GM18526 (cell line): ENCODE measurements around the gene NKX2-1.

Experiments used
- POLR2A ChIP-seq: IDR thresholded peaks from 3 replicates; pipeline ENCODE4 v1.6.1; 2011; ENCODE audit not compliant: insufficient read length; ENCODE audit errors: extremely low read depth

Gene NKX2-1

DNA sequence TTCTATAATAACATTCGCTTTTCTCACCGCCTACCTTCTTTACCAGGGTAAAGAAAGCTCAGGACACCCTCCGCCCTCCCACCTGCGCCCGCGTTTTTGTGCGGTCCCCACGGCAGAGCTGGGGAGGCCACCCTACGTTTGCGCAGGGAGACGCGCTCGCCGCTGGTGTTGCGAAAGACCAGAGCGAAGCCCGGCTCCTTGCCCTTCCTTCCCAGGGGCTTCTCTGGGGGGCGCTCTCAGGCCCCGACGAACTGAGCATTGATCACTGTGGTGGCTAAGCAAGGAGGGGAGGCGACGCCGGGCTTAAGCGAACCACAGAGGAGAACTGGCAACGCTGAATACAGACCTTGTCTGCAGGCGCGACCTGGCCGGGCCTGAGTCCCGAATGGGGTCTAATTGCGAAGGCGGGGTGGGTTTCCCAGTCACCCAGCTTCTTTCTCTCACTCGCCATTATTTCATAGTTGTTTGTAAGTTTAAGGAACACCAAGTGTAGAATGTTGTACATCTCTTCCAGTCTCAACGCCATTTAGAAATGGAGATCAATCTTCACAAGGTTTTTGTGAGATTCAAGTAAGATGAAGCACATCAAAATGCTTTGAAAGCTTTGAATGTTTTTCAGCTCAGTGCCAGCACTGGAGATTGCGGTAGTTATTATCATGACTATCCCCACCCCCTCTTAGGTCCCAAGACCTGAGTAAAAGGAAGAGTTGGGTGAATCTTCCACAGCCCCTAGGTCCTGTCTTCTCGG, 1.7 kb upstream of the NKX2-1 start:
- no peak for TF ChIP-seq POLR2A

DNA sequence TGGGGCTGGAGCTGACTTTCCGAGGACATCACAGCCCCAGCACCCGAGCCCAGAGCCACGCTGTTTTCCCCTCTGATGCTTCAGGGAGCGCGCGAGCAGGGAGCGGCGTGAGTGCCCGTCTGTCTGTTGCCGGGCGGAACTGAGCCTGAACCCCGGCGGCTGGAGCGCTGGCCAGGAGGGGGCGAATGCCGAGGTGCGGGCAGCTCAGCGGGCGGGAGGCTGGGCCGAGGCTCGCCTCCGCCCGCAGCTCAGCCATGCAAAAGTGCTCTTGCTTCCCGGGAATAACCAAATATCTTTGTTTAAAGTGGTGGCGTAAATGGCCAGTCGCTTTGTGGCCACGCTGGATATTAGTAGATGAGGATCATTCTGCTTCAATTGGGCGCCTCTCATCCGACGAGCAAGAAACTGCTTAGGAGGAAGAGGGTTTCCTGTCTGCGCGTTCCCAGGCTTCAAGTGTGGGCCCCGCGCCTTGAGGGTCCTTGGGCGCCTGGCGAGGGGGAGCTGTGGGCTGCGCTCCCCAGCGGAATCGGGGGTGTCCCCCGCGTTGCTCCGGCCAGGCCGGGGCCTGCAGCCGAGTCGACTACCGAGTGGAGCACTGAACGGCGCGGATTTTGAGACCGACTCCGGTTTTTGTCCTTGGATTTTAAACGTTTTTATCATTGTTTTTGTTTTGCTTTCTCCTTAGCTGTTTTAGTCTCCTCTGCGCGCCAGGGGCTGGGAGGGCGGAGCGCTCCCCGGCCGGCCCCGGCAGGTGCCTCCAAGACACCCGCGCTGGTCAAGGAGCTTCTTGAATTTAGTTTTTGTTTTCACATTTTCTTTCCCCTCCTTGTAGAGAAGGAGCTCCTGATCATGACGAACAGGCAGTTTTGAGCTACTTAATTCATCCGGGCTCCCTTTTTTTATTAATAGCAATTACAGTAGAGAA, 831 bp upstream of the NKX2-1 start:
- TF ChIP-seq POLR2A, result no peak

DNA sequence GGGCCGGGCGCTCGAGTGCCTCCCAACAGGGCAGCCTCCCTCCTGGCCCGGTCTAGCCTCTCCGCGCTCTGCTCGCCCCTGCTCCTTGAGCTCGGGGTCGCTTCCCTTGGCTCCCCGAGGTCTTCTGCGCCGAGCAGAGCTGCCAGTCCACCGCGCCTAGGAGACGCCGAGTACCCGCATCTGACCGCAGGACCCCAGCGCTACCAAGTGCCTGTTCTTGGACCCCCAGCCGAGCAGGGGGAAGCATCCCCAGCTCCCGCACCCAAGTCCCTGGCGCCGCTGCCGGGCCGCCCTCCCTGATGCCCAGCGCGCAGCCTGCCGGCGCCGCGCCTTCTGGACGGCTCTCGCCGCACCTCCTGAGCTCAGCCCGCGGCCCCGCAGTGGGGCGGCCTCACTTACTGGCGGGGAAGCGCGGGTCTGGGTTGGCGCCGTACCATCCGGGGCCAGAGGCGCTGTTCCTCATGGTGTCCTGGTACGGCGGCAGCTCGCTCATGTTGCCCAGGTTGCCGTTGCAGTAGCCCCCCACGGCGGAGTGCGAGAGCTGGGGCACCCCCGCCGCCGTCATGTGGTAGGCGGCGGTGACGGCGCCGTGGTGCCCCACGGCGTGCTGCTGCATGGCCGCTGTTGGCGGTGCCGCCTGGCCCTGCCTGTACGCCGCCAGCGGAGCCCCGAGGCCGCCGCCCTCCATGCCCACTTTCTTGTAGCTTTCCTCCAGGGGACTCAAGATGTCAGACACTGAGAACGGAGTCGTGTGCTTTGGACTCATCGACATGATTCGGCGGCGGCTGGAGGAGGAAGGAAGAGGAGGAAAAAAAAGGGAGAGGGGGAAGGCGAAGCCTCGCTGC, 1.2 kb downstream of the NKX2-1 start:
- TF ChIP-seq POLR2A, result no peak

DNA sequence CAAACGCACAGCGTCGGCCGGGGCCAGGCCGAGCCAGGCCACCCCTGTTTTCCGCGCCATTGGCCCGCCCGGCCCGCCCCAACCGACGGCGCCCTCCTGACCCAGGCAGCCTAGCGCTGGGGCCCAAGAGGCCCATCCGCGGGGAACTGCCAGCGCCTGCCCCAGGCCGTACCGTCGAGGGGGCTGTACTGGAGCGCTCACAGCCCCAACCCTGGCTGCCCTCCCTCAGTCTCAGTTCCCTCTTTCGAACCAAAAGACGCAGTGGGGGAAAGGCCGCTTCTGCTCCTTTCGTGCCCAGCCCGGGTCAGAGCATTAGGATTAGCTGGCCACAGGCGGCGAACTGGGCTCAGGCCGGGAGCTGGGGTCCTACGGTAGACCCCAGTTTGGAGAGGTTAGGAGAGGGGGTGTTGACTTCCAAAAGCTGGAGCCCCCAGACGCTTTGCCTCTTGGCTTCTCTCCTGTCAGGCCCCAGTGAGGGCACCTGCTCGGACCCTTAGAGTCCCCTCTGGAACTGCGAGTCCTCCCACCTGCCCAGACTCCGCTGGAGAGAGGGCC, 1.9 kb downstream of the NKX2-1 start:
- no peak for TF ChIP-seq POLR2A

DNA sequence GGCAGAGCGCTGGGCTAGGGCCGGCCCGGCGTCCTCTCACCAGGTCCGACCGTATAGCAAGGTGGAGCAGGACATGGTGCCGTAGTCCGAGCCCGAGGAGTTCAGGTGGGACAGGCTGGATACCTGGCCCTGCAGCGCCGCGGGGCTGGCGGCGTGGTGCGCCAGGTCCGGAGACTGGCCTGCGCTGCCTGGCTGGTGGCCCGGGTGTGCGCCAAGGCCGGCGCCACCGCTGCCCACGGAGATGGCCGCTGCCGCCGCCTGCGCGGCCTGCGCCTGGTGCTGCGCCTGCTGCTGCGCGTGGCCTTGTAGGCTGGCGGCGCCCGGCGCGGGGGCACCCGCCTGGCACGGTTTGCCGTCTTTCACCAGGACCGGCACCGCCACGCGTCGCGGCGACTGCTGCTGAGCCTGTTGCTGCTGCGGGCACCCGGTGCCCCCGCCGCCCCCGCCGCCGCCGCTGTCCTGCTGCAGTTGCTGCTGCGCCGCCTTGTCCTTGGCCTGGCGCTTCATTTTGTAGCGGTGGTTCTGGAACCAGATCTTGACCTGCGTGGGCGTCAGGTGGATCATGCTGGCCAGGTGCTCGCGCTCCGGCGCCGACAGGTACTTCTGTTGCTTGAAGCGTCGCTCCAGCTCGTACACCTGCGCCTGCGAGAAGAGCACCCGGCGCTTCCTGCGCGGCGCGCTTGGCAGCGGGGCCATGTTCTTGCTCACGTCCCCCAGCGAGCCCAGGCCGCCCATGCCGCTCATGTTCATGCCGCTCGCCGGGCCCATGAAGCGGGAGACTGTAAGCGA, 2.6 kb downstream of the NKX2-1 start:
- no peak for TF ChIP-seq POLR2A

DNA sequence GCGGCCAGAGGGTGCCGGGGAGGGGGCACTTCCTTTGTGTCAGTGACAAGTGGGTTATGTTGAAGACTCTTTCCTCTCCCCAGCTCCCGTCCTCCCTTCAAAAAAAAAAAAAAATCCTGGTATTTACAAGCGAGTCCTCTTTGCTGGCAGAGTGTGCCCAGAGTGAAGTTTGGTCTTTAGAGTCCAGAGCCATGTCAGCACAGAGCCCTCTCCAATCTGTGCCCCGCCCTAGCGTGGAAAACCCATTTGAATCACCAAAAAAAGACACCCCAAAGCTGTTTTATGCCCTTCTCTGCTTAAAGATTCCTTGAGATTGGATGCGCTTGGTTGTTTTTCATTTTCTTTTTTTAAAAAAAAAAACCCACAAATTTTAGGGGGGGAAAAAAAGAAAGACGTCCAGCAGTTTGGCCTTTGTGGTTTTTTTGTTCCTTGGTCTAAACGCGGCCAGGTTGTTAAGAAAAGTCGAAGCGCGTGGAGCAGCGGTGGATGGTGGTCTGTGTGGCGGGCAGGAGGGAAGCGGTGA, 3.3 kb downstream of the NKX2-1 start:
- TF ChIP-seq POLR2A, result no peak

DNA sequence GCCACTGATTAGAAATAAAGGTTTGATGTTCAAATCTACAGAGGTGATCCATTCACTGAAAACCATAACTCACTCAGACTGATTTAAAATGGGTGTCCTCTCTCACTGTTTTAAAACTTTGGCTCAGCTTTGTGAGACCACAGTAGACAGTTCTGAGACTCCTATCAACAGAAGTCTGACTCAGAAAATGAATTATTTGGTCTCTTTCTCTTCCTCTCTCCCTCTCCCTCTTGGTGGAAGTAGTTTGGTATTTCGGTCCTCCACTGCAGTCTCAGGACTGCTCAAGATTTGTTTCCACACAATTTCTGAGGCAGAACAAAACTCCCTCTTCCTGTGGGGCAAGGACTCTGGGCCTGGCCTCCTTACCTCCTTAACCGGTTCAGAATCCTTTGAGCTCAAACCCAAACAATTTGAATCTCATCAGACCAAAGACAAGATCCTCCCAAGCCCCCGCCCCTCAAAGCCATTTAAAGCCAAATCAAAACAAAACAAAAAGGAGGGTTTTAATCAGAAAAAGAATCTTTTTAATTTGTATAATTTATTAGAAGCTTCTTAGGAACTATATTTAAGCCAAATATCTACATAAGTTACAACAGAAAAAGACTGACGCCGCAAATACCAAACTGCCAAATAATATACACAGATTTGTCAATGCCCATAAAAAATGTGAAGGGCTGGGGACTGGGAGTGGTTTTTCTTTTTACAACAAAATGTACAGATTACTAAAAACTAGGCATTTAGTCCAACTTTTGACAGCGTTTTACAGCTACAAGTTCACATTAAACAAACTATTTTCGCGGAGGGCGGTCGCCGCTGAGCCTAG, 3.9 kb downstream of the NKX2-1 start:
- no peak for TF ChIP-seq POLR2A

DNA sequence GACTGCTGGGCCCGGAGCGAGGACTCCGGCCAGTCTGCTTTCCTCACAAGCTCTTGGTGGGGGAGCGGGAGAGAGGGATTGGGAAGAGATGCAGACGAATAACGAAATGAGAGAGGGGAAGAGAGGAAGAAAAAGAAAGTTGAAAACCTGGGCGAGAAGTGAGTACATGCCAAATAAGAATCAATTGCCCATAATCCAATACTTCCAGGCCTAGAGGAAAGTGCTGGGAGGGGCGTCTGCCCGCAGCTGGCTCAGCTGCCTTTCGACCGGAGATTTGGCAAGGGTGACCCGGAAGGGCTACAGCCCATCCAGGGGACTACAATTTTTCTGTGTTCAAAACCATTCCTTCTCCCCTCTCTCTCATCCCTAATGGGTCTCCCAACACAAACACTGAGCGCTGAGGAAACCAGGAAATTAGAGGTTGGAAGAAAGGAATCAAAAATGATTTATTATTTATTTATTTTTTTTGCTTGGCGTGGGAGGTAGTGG, 4.9 kb downstream of the NKX2-1 start:
- TF ChIP-seq POLR2A, result no peak

DNA sequence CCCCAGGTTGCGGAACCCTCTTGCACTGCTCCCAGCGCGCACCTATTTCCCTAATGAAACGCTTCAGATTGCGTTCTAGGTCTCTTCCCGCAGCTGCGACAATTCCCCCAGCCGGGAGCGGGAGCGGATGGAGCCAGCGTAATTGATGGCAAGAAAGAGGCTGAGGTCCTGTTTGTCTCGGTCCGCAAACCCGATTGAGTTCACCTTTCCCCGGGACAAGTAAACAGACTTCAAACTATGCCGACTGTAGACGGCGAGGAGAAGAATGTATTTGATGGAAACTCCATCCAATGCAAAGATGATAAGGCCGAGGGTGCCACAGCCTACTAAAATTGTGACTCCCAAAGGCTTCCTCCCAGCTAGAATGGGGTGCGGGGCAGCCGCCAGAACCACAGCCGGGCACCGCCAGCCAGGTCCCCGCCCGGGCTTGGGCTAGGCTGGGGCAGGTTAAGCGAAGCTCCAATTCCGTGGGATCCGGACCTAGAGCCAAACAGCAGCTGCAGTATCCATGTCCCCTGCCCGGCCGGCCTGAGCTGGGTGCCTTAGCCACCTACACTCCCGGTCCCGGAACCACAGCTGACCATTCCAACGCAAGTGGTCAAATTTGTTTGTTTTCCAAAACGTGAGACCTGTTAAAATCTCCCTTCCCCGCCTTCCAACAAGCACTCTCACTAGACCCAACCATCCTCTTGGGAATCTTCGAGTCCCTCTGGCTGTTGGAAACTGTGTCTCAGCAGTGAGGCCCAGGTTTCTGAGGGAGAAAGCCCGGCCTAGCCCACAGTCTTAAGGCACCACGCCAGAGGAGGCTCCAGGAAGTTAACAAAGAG, 5.5 kb downstream of the NKX2-1 start:
- TF ChIP-seq POLR2A, result no peak

DNA sequence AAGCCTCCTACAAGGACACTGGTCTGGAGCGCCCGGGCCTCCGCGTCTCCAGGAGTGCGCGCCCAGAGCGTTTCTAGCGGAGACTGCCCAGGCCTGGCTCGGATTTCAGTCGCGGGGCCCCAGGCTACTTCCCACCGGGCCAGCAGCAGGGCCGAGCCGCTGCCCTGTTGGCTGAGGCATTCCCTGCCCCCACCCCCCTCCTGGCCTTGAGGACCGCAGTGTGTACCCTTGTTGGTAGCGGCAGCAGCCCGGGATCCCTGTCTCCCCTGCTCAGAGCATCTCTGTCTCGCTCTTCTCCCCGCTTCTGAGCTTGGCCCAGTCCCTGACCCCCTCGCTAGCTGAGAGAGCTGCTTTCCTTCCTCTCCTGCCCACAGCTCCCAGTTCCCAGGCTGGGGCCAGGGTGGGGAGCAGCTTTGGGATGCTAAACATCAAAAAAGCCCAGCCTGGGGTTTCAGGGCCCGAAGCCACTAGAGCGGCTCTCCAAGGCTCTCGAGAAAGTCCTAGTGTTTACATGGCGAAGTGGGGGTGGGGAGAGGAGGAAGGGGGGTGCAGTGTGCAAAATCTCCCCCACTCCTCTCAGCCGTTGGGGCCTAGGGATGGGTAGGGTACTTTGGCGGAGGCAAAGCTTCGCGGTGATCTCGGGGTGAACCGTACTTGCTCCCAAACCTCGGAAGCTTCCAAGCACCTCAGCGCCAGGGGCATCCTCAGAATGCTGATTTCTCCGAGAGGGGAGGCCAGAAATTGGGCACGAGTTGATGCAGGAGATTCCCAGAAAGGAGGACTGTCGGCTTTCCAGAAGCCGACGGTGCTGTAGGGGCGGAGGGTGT, 6.4 kb downstream of the NKX2-1 start:
- no peak for TF ChIP-seq POLR2A

DNA sequence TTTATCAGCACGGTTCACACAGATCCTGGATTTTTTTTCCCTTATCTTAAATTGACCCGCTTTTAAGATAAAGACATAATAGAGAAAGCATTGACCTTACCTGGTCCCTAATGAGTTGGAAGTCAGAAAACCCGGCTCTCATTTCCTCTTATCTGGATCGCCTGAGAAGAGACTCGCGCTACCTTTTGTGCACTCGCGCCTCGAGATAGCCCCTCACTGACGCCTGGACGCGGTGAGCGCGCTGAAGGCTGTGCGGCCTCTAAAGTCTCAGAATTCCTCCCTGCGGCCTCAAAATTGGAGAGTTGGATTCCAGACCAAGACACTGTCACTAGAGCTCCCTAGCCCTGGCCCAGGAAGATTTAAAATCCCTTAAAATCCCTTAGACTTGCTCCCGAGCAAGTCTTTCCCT, 7.0 kb downstream of the NKX2-1 start:
- TF ChIP-seq POLR2A, result no peak
